Measurements from ENCODE around the gene ZNF618.

Gene ZNF618

DNA sequence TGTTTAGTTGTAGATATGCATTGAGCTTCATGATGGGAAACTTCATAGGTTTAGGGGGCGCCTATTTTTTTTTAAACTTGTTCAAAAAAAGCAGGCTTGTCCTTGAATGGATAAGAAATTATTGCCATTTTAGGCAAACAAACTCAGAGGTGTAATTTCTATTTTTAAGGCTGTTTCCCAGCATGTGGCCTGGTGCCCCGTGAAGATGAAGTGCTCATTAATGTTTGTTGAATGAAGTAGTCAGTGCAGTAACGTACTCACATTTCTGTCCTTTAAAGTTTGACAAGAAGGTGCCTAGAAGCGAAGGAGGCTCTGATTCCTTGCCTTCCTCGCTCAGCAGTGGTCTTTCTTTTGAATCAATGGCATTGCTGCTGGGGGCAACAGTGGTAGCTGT lies 54.3 kb downstream of the ZNF618 start:
- DNase-seq = no peak
- in situ Hi-C loops (cut with MboI; ENCODE audit: low pct_unique_long_range_greater_than_20kb, low sequenced_read_pairs) = no loop called here

GRCh38 chr9:113931140-113931539 lies 55.0 kb downstream of the ZNF618 start:
- DNase-seq = no peak
- in situ Hi-C loops (cut with MboI; ENCODE audit: low pct_unique_long_range_greater_than_20kb, low sequenced_read_pairs) = no loop called here

DNA sequence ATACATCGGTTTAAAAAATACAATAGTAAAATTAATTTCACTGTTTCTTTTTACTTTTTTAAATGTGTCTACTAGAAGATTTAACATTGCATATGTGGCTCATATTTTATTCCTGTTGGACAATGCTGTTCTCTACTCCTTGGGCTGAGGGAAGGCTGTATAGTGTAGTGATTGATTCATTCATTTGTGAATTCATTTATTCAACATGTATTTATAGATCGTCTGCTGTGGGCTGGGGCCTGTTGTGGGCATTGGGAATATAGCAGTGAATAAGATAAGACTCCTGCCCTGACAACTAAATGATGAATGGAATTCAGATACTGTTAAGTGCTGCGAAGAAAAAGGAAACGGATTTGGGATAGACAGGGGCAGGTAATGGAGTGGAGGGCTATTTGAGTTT lies 55.7 kb downstream of the ZNF618 start:
- no peak for DNase-seq
- in situ Hi-C loops (cut with MboI; ENCODE audit: low pct_unique_long_range_greater_than_20kb, low sequenced_read_pairs) = no loop called here

GRCh38 chr9:113932906-113933584 lies 56.9 kb downstream of the ZNF618 start:
- in situ Hi-C loops (cut with MboI; ENCODE audit: low pct_unique_long_range_greater_than_20kb, low sequenced_read_pairs) = no loop called here
- no peak for DNase-seq

DNA sequence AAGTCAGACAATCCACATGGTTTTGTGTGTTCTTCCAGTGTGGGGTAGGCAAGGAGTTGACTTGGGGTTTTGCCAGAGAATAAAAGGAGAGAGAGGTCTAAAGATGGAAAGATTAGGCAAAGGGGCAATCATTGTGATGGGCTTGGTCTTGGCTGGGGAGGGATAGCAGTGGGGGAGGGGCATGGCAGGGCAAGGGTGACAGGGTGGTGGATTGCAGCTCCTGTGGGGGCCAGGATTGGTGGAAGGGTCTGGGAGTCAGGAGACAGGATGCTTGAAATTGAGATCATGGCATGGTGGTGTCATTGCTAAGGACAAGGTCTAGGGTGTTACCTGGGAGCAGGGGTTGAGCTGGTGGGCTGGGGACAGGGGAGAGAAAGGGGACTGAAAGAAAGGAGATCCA lies 57.6 kb downstream of the ZNF618 start:
- no peak for DNase-seq
- in situ Hi-C loops (cut with MboI; ENCODE audit: low pct_unique_long_range_greater_than_20kb, low sequenced_read_pairs) = no loop called here

DNA sequence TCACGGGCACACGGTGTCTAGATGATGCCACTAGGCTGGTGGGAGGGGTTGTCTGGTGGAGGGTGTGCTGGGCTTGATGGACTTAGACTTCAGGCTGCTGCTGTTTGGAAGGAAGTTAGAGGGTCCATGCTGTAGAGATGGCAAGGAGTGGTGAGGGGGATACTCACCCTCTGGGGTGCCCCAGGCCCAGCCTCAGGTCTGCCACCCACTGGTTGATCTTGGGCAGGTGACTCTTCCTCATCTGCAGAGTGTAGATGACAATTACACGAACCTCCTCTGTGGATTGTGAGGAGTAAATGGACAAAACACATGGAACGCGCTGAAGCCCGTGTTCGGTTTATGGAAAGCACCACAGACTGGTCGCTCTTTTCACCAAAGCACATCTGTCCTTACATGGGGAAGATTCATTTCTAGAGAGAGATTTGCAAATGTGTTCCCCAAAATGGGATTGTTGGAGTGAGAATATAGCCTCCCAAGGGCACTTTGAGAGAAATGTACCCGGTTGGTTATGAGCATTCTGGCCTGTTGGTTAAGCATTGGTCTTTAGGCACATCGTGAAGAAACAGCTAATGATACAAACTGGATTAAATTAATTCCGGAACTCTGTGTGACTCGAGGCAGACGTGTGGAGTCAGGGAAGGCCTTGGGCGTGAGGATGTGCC lies 58.2 kb downstream of the ZNF618 start:
- no peak for DNase-seq
- in situ Hi-C loops (cut with MboI; ENCODE audit: low pct_unique_long_range_greater_than_20kb, low sequenced_read_pairs) = no loop called here

DNA sequence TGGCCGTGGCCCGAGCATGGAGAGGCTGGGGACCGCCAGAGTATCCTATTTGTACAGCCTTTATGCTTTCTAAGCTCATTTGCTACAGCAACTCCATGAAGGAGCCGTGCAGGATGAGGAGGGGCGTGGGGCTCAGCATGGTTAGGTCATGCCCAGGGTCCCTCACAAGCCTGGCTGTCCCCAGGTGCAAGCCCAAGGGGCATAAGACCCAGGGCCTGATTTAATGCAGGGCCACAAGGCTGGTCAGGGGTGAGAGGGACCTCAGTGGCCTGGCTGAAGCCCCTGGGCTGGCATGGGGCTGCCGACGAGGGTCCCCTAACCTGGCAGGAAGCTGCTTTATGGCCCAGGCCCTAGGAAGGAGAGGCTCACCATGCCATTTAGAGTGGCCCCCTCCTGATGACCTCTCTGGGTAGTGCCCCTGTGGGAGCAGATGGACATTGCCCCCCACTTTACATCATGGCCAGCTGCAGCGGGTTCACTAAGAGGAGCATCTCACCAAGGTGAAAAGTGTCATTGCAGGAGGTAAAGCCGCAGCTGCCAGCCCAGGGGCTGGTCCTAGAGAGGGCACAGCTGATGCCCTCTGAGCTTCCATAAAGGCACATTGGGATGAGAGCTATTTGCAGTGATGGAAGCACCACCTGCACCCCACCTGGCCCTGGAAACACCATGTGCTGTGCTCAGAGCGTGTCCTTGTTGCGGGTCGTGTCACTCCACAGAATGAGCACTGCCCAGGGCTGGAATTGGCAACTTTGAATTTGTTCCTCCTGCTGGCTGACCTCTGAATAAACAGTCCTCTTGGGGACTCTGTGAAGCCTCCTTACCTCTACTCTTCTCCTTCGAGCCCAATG lies 58.9 kb downstream of the ZNF618 start:
- in situ Hi-C loops (cut with MboI; ENCODE audit: low pct_unique_long_range_greater_than_20kb, low sequenced_read_pairs) = no loop called here
- no peak for DNase-seq

GRCh38 chr9:113935677-113936380 lies 59.7 kb downstream of the ZNF618 start:
- in situ Hi-C loops (cut with MboI; ENCODE audit: low pct_unique_long_range_greater_than_20kb, low sequenced_read_pairs) = no loop called here
- DNase-seq = no peak

DNA sequence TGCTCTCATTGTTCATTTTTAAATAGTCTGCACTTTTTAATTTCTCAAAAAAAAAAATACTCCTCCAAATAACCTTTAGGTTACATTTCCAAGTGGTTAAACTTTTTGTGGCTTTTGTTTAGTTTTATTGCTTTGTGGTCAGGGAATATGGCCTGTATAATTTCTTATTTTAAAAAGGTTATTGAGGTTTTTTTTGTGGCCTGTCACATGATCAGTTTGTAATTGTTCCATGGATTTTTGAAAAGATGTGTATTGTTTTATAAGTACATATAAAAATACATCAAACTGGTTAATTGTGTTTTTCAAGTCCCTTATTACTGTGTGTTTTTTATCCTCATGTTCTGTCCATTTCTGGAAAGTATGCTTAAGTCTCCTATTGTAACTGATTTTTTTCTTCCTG lies 64.0 kb downstream of the ZNF618 start:
- in situ Hi-C loops (cut with MboI; ENCODE audit: low pct_unique_long_range_greater_than_20kb, low sequenced_read_pairs) = no loop called here

DNA sequence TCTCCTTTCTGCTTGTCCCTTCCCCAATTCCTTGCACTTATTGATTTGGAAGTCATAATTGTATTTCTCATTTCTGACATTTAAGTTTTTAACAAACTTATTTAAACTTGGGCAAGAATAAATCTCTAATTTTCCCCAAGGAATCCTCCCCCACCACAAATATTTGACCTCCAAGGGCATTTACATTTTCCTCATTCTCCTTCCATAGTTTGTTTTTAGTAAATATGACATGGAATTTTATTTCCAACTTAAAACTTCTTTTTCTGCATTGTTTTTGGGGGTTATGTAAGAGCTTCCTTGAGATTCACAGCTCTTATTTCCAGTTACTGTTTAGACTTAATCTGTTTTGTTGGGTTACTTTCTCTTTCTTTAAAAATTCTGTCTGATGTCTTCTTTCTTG lies 64.9 kb downstream of the ZNF618 start:
- no peak for DNase-seq
- in situ Hi-C loops (cut with MboI; ENCODE audit: low pct_unique_long_range_greater_than_20kb, low sequenced_read_pairs) = no loop called here

More for the DNA sequence above, 64.0 kb downstream of the ZNF618 start:
- DNase-seq = no peak

DNA sequence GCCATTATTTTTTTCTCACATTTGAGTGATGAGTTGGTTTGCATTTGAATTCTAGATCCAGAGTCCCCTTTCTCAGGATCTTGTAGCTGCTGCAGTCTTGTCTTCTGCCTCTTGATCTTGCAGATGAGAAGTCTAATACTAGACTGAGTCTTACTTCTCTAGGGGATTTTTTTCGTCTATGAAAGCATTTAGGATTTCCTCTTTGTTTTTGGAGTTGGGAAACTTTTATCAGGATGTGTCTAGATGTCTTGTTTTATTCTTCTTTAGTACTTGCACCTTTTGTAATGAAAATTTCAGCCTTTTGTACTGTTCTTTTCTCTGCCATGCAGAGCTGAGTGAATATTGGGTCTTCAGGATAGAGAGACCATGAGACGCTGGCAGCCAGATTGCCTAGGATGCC lies 65.4 kb downstream of the ZNF618 start:
- no peak for DNase-seq
- in situ Hi-C loops (cut with MboI; ENCODE audit: low pct_unique_long_range_greater_than_20kb, low sequenced_read_pairs) = no loop called here

- in situ Hi-C loops (cut with MboI; ENCODE audit: low pct_unique_long_range_greater_than_20kb, low sequenced_read_pairs) = no loop called here
- no peak for DNase-seq
Observed at GRCh38 chr9:113943112-113944009, 67.3 kb downstream of the ZNF618 start.

DNA sequence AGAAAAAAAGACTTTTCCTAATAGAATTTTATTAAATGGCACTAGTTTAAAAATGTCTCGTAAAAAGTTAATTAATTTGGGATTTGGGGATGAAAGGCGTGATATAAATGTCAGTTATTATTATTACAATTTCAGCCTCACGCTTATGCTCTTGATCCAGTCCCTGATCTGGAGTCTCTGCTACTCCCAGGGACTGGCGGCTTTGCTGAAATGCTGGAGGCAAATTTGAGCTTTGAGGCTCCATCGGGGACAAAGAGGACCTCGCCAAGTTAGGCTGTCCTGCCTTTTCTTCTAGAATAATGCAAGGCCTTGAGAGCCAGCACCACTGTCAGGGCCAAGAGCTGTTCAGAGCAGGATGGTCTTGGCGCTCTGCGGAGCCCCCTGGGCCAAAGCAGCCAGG lies 69.7 kb downstream of the ZNF618 start:
- in situ Hi-C loops (cut with MboI; ENCODE audit: low pct_unique_long_range_greater_than_20kb, low sequenced_read_pairs) = no loop called here
- no peak for DNase-seq

GRCh38 chr9:113946496-113947115 lies 70.5 kb downstream of the ZNF618 start:
- in situ Hi-C loops (cut with MboI; ENCODE audit: low pct_unique_long_range_greater_than_20kb, low sequenced_read_pairs) = no loop called here
- DNase-seq = no peak

DNA sequence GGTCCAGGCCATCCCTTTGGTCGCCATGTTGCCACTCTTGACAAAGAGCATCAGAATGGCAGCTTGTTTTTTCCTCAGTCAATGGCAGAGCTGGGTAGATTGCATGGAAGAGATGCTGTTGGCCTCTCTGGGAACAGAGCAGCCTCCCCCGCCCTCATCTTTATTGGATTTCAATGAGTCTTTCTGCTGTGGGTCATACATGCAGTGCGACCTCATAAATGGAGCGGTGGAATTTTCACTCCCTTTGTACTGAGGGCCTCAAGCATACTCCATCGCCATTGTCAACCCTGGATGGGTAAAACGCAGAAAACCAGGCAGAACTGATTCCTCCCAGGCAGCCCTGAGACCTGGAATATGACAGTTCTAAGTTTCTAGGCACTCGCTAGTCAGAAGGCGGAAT lies 71.8 kb downstream of the ZNF618 start:
- DNase-seq = no peak
- in situ Hi-C loops (cut with MboI; ENCODE audit: low pct_unique_long_range_greater_than_20kb, low sequenced_read_pairs) = no loop called here

- in situ Hi-C loops (cut with MboI; ENCODE audit: low pct_unique_long_range_greater_than_20kb, low sequenced_read_pairs) = no loop called here
Observed at GRCh38 chr9:113948891-113949570, 72.9 kb downstream of the ZNF618 start.

GRCh38 chr9:113949571-113950078 lies 73.5 kb downstream of the ZNF618 start:
- in situ Hi-C loops (cut with MboI; ENCODE audit: low pct_unique_long_range_greater_than_20kb, low sequenced_read_pairs) = no loop called here
- no peak for DNase-seq

More at GRCh38 chr9:113948891-113949570, 72.9 kb downstream of the ZNF618 start:
- no peak for DNase-seq
